SK-N-MC (cell line): ENCODE measurements around the gene HOXA5.

Experiments used
- EZH2 ChIP-seq: fragments of 200-600 bp; sonication (generic); IDR thresholded peaks from one replicate; pipeline ENCODE4 v1.6.1; 2017; ENCODE audit warnings: antibody characterized with exemption
- FOXP2 ChIP-seq: optimal IDR thresholded peaks from 2 replicates; pipeline ENCODE3; 2011; ENCODE audit warnings: mild to moderate bottlenecking, moderate library complexity; ENCODE audit not compliant: insufficient read depth; ENCODE audit errors: extremely low read length, control extremely low read depth
- POLR2AphosphoS5 ChIP-seq: IDR thresholded peaks from 2 replicates; pipeline ENCODE4 v1.6.1; 2012; ENCODE audit warnings: mild to moderate bottlenecking, low read depth, low read length, borderline replicate concordance

DNA sequence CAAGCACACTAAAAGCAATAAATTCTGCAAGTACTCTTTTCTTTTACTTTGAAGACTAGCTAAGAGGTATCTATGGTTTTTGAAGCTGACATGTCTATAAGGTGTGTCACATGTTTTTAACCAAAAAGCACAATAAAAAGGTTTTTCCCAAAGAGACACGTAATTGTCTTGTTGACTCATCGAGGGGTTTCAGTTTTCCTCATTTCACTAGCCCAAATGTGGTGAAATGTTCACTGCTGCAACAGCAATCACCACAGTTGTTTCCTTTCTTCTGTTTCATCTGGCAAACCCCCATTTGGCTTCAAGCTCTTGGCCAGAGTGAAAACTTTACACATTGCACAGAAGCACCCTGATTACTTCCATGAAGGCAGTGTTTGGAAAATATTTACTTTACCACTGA, 9.1 kb downstream of the HOXA5 start:
- TF ChIP-seq FOXP2 (no peak), POLR2AphosphoS5 (no peak), EZH2 (no peak)
